GM12872 (cell line): ENCODE data around the gene MYT1.
A peak's percentile ranks its signal among the peaks of the same experiment; 100 is the strongest.

Experiments
- TF ChIP-seq, protein P1 (sequence below): IDR thresholded peaks from 3 replicates; pipeline ENCODE4 v1.5.1; 2011; ENCODE audit warnings: low read depth, mild to moderate bottlenecking, low read length, moderate library complexity; ENCODE audit not compliant: insufficient read depth

The MYT1 gene

DNA sequence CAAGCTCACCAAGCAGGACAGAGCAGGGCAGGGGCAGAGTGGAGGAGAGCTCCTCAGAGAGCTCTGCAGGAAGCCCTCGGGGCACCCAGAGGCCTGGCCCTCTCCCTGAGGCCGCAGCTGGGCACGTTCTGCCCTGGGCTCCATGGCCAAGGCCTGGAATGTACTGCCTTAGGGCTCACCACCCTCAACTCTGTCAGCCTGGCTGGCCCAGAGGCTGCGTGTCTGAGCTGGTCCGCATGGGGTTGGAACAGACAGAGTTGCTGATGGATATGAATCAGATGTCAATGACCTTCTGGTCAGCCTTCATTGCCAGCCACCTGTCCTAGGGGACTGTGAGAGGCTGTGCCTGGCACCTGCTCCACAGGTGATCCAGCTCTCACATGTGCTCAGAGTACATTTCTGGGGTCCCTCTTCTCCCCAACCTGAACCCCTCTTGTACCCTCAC, 58.1 kb downstream of the MYT1 start:
- TF ChIP-seq, protein P1, sequence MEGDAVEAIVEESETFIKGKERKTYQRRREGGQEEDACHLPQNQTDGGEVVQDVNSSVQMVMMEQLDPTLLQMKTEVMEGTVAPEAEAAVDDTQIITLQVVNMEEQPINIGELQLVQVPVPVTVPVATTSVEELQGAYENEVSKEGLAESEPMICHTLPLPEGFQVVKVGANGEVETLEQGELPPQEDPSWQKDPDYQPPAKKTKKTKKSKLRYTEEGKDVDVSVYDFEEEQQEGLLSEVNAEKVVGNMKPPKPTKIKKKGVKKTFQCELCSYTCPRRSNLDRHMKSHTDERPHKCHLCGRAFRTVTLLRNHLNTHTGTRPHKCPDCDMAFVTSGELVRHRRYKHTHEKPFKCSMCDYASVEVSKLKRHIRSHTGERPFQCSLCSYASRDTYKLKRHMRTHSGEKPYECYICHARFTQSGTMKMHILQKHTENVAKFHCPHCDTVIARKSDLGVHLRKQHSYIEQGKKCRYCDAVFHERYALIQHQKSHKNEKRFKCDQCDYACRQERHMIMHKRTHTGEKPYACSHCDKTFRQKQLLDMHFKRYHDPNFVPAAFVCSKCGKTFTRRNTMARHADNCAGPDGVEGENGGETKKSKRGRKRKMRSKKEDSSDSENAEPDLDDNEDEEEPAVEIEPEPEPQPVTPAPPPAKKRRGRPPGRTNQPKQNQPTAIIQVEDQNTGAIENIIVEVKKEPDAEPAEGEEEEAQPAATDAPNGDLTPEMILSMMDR, result no peak

DNA sequence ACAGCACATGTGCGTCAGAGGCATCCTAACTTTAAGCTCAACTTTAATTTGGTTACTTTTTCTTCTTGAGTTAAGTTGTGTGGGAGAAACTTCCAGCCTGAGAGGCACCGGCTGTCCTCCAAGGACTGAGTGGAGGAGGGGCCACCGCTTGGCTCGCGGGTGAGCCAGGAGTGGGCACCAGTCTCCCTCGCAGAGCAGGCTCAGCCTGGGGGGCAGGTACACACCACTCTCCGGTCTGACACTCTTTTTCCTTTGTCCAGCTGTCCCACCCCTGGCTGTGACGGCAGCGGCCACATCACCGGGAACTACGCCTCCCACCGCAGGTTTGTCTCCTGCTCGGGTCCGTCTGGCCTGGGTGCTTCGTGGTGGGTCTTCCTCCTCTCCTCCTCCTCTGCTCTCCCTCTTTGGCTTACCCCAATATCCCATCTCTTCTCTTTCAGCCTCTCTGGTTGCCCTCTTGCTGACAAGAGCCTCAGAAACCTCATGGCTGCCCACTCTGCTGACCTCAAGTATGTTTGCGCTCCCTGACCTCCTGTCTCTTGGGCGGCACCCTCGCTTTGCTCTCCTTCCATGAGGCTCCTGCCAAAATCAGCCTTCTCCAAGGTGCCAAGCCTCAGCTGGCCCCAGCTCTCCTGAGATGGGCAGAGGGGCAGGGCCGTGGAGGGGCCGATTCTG, 58.7 kb downstream of the MYT1 start:
- TF ChIP-seq, protein P1, result no peak

DNA sequence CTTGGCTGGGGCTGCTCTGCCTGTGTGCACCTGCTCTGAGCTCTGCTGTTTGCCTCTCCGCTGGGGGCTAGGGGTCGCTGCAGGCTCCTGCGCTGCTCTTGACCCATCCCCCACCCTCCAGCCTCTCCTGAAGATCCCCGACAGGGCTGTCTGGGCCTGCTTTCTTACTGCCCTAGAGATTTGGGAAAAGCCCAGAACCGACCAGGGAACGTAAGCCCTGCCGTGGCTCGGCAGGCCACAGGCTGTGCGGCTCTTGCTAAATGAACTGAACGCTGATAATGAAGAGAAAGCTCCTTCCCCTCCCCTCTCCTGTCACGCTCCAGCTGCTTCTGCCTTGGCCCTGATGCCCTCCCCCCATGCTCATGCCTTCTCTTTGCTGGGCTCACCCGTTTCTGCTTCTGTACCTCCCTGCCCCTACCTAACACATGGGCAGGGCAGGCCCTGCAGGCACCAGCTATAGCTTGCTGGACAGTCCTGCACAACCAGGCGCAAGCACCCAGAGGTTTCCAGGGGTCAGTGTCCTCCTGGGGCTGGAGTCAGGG, 59.3 kb downstream of the MYT1 start:
- TF ChIP-seq, protein P1, result no peak

DNA sequence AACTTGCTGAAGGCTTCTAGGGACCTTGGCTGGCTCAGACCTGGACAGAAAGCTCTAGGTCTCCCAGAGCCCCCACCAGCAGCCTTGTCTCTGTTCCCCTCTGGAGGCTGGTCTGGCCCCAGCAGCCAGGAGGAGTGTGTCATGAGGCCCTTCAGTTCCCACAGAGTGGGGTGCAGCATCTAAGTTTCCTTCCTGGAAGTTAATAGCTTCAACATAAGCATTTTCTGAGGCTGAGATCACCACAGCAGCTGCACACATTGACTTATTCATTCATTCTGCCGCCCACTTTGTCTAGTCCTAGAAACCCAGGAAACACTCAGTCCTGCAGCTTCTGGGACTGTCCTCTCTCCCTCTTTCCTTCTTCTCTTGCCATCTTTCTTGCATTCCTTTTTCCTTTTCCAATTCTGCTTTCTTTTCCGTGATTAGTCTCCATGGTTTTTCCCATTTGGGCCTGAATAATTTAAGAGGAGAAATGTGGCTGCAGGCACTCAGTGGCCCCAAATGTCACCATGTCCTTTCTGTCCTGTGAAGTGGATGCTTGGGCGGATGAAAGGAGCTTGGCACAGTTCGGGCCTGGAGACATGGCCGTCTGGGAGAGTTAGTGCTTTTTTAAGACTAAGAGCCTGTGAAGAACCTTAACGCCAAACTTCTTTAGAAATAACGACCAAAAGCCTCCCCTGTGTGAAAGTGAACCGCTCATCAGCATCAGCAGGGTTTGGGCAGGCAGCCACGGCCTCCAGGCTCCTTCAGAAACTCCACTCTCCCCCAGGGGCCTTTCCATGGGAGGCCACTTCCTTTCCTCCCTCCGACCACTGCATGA, 60.3 kb downstream of the MYT1 start:
- TF ChIP-seq, protein P1, result no peak

DNA sequence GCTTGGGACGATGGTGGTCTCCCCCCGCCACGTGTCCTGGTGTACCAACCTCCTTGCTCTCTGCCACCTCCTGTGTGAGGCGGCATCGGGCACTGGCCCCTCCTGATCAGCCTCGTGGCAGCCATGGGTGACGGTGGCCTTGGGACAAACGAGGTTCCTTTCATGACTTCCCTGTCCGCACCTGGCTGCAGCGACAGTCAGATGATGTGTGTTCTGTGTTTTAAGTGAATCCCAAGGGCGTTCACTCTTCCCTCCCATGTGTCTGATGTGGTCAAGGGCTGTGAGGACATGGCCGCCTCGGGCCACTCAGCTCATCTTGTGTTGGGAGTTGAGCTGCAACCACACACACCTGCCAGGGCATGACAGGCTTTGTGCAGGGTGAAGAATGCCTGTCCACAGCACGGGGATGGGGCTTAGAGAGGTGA, 60.9 kb downstream of the MYT1 start:
- TF ChIP-seq, protein P1, result no peak

DNA sequence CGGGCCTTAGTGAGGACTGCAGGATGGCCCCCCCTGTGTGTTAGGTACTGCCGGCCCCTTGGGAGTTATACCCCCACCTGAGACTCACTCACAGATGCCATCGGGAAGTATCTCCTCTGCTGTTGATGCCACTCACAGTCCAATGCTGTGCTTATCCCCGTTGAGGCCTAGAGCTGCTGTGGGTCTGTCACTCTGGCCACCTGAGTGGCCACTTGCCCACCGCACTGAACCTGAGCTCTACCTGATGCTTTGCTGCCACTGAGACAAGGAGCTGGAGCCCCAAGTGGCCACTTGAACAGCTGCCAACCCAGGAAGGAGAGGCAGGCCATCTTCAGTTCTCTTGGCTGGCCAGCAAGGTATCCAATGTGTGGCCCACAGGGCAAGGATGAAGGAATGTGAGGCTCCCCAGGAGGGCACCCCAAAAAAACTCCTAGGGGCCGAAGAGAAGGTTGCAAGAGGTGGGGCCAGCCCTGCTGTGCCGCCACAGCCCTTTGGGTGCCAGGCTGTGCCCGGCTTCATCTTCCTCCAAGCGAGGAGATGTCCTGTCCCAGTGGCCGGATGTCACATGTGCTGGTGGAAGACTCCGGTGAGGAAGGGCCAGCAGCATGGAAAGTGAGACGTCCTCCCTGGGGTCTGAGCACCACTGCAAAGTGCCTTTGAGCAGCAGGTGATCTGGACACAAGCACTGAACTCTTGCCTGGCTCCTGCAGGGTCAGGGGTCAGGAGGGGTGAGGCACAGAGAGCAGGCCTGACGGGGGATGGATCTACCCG, 61.8 kb downstream of the MYT1 start:
- TF ChIP-seq, protein P1, result 0 out of 3 replicates have a peak, but pooled peaks have one; percentile 1
